Keratinocyte (primary cell): ENCODE results near the gene RNU2-63P. TPM values are rescaled to one million over a fixed set of nuclear protein-coding genes. Genes with fewer than 3 reads are reported as not detected.

ENCODE experiments used
- DNase-seq: peaks from one replicate; pipeline ENCODE4 v3.0.0-alpha.2; 2011; ENCODE audit warnings: low read depth, missing footprints, low spot score
- FAIRE-seq: peaks from 2 replicates; lab custom pipeline; 2011; peaks lifted over from hg19 to GRCh38; lab: Jason Lieb, UNC
- H2AFZ ChIP-seq: 2 replicates; pipeline ENCODE4 v1.6.0; 2012; ENCODE audit warnings: low read length, control low read depth, inconsistent platforms; ENCODE audit not compliant: control insufficient read depth
- H3K27ac ChIP-seq: 2 replicates; pipeline ENCODE4 v1.5.1; 2011; ENCODE audit warnings: low read length; ENCODE audit not compliant: control insufficient read depth, insufficient read depth
- H3K27me3 ChIP-seq: 3 replicates; pipeline ENCODE4 v1.6.0; 2011; ENCODE audit warnings: low read length; ENCODE audit not compliant: control insufficient read depth, insufficient read depth; ENCODE audit errors: extremely low read depth
- H3K36me3 ChIP-seq, 2 experiments: 2 replicates in 1 of 2; 3 replicates in 1 of 2; pipeline ENCODE4 v1.5.1; 2011; ENCODE audit warnings: low read length in 2 of 2, mild to moderate bottlenecking in 1 of 2; ENCODE audit not compliant: control insufficient read depth in 2 of 2, insufficient read depth in 2 of 2; ENCODE audit errors: extremely low read depth in 1 of 2
- H3K4me1 ChIP-seq: 3 replicates; pipeline ENCODE4 v1.5.1; 2011; ENCODE audit warnings: low read length; ENCODE audit not compliant: control insufficient read depth, insufficient read depth; ENCODE audit errors: extremely low read depth
- H3K4me2 ChIP-seq: 3 replicates; pipeline ENCODE4 v1.6.0; 2011; ENCODE audit warnings: low read depth, low read length; ENCODE audit not compliant: control insufficient read depth, insufficient read depth; ENCODE audit errors: extremely low read depth
- H3K4me3 ChIP-seq, 3 experiments: fragments of 200-600 bp in 1 of 3; sonication (generic) in 1 of 3; 2 replicates in 2 of 3; 3 replicates in 1 of 3; pipeline ENCODE4 v1.5.1; 2011 to 2016; ENCODE audit warnings: low read length in 3 of 3, mild to moderate bottlenecking in 3 of 3, control low read depth in 2 of 3, inconsistent platforms in 1 of 3, low read depth in 1 of 3, mixed read lengths in 1 of 3, mixed run types in 1 of 3, moderate library complexity in 1 of 3; ENCODE audit not compliant: control insufficient read depth in 2 of 3, insufficient read depth in 2 of 3; ENCODE audit errors: extremely low read depth in 1 of 3
- H3K79me2 ChIP-seq: 2 replicates; pipeline ENCODE4 v1.6.0; 2012; ENCODE audit warnings: low read length; ENCODE audit not compliant: control insufficient read depth, insufficient read depth
- H3K9ac ChIP-seq: 3 replicates; pipeline ENCODE4 v1.6.0; 2011; ENCODE audit warnings: low read length; ENCODE audit not compliant: control insufficient read depth, insufficient read depth; ENCODE audit errors: extremely low read depth
- H3K9me1 ChIP-seq: 3 replicates; pipeline ENCODE4 v1.6.0; 2011; ENCODE audit warnings: low read length; ENCODE audit not compliant: control insufficient read depth, insufficient read depth; ENCODE audit errors: extremely low read depth
- H3K9me3 ChIP-seq: 2 replicates; pipeline ENCODE4 v1.5.1; 2012; ENCODE audit warnings: low read depth, low read length; ENCODE audit not compliant: control insufficient read depth
- H4K20me1 ChIP-seq: 3 replicates; pipeline ENCODE4 v1.6.0; 2011; ENCODE audit warnings: low read length; ENCODE audit not compliant: control insufficient read depth, insufficient read depth; ENCODE audit errors: extremely low read depth
- EZH2 ChIP-seq: IDR thresholded peaks from one replicate; pipeline ENCODE4 v1.6.1; 2012; ENCODE audit warnings: inconsistent platforms, mild to moderate bottlenecking, low read length, moderate library complexity
- dilution Hi-C: fragments of 300-500 bp; cut with MboI; formaldehyde crosslinking; loops from one replicate; pipeline ENCODE4 v1.7.0; 2020; ENCODE audit warnings: low sequenced_read_pairs; ENCODE audit not compliant: extremely low pct_ligation_motif_present
- polyA minus RNA-seq, 3 experiments: library from RNA; depleted of rRNA, polyadenylated mRNA; stranded (reverse); fragments of >200 nt; gene quantifications; 1 replicate in 1 of 3; 2 replicates in 1 of 3; 3 replicates in 1 of 3; pipeline ENCODE4 v1.2.3, GENCODE V29; 2011
- polyA plus RNA-seq, 5 experiments: library from polyadenylated mRNA; depleted of rRNA in 3 of 5; stranded (reverse) in 3 of 5; stranded (forward) in 1 of 5; unstranded in 1 of 5; fragments of >200 nt; gene quantifications; 1 replicate in 1 of 5; 2 replicates in 3 of 5; 3 replicates in 1 of 5; pipeline versions ENCODE4 v1.2.1 to v1.2.3, GENCODE V29; 2011 to 2012; ENCODE audit warnings: missing spikeins in 2 of 5, low read depth in 1 of 5, low replicate concordance in 1 of 5
- TF ChIP-seq, protein P1 (sequence below), 3 experiments: IDR thresholded peaks in 1 of 3; conservative IDR thresholded peaks in 1 of 3; optimal IDR thresholded peaks in 1 of 3; 2 replicates in 2 of 3; 3 replicates in 1 of 3; pipeline versions ENCODE3 to v1.5.1; 2011; ENCODE audit warnings: low read length in 3 of 3, mild to moderate bottlenecking in 3 of 3, moderate library complexity in 2 of 3, control low read depth in 1 of 3, inconsistent platforms in 1 of 3; ENCODE audit not compliant: insufficient read depth in 2 of 3; ENCODE audit errors: extremely low read depth in 1 of 3

Gene RNU2-63P
- polyA plus RNA-seq: 2.4 TPM in 1 of 3 replicates, not detected in the others
- polyA plus RNA-seq (2011; ENCODE audit: low read depth): not detected
- not detected in 2 replicates for polyA plus RNA-seq (2011; cell fraction: cytosol; rRNA removed)
- not detected in 2 replicates for polyA plus RNA-seq (2011; cell fraction: nucleus; rRNA removed)
- not detected in 2 replicates for polyA plus RNA-seq (2012; ENCODE audit: low replicate concordance)
- not detected in 3 replicates for polyA minus RNA-seq
- polyA minus RNA-seq (2011; cell fraction: cytosol; rRNA and poly(A)+ RNA removed): 104 TPM
- polyA minus RNA-seq (2011; cell fraction: nucleus; rRNA and poly(A)+ RNA removed): not detected in 2 replicates

DNA sequence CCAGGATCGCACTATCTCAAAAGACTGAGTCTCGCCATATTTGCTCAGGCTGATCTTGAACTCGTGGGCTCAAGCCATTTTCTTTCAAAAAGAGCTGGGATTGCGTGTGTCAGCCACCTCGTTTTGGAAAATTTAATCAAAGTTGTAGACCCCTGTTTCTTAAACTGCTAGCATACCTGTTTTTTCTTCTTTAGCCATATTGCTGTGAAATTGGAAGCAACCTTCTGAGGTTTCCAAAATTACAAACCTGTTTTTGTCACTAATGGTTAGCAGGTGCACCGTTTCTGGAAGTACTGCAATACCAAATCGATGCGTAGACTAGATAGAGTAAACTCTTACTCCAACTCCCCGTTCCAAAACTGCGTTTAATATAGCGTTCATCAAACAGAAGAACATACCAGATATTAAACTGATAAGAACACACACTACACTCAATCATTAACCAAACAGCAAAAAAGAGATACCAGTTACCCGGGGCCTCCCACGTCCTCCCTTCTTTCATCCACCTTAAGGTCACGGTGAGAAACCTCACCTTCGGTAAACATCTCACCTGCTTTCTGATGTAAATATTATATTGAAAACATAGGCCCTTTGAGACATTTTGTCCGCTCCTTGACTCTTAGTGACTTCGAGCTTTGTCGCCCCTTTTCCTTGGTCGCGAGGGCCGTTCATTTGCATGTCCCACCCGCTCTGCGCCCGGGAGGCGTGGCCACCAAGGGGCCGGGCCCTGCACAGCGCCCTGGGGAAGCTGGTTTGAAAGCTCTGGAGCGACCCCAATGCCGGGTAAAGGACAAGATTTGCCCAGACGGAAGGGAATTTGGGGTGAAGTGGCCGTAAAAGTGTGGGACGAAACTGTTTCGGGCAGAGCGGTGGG, at the start of gene RNU2-63P:
RNU2-63P (minus strand) TSS at position 462 of the 874 bp plus-strand sequence.
- dilution Hi-C loops: no loop called here
- no peak for FAIRE-seq
- Histone ChIP-seq H4K20me1 (no peaks in the 10 kb centered on the region), H3K9me3 (no peaks in the 10 kb centered on the region), H3K36me3 (no peaks in the 10 kb centered on the region), H3K27ac (peak within 1 kb of the TSS; percentile 100), H3K9ac (peak within 1 kb of the TSS; percentile 98), H3K27me3 (no peaks in the 10 kb centered on the region), H2AFZ (peak within 1 kb of the TSS; percentile 91), H3K4me1 (no peaks in the 10 kb centered on the region), H3K4me3 (peak within 1 kb of the TSS; percentile 60 to 78 (median 75)), H3K9me1 (no peaks in the 10 kb centered on the region), H3K4me2 (peak within 1 kb of the TSS; percentile 90), H3K79me2 (no peaks in the 10 kb centered on the region)
- DNase-seq: peak; percentile 76
- TF ChIP-seq EZH2: no peak
- TF ChIP-seq, protein P1, sequence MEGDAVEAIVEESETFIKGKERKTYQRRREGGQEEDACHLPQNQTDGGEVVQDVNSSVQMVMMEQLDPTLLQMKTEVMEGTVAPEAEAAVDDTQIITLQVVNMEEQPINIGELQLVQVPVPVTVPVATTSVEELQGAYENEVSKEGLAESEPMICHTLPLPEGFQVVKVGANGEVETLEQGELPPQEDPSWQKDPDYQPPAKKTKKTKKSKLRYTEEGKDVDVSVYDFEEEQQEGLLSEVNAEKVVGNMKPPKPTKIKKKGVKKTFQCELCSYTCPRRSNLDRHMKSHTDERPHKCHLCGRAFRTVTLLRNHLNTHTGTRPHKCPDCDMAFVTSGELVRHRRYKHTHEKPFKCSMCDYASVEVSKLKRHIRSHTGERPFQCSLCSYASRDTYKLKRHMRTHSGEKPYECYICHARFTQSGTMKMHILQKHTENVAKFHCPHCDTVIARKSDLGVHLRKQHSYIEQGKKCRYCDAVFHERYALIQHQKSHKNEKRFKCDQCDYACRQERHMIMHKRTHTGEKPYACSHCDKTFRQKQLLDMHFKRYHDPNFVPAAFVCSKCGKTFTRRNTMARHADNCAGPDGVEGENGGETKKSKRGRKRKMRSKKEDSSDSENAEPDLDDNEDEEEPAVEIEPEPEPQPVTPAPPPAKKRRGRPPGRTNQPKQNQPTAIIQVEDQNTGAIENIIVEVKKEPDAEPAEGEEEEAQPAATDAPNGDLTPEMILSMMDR (optimal IDR thresholded peaks at IDR 0.05 in 1 of 3, IDR thresholded peaks at IDR 0.05 in 1 of 3, conservative IDR thresholded peaks at IDR 0.05 in 1 of 3; ENCODE audit: extremely low read depth in 1 of 3, insufficient read depth in 2 of 3, low read length in 3 of 3): no peak

DNA sequence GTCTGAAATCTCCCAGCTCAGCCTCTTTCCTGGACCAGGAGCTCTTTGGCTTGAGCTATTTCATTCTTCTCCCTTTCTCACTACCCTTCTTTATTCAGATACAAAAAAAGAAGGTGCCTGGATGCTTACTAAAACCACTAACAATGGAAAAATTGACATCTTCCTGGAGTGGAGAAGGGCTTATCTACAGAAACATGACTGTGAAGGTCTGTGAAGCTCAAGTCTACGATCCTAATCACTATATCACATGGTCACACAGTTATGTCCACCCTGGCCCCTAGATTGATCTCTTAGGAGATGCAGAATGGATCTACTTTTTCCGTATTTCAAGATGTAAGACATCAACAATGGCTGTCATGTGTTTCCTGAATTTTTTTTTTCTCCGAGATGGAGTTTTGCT, 44.9 kb upstream of the RNU2-63P start:
- DNase-seq (no peak), FAIRE-seq (no peak)
- no peak for TF ChIP-seq EZH2
- TF ChIP-seq, protein P1 (optimal IDR thresholded peaks at IDR 0.05 in 1 of 3, IDR thresholded peaks at IDR 0.05 in 1 of 3, conservative IDR thresholded peaks at IDR 0.05 in 1 of 3; ENCODE audit: extremely low read depth in 1 of 3, insufficient read depth in 2 of 3, low read length in 3 of 3): no peak
- H3K27ac ChIP-seq: no peak overlapping the region
- H2AFZ ChIP-seq: no peak overlapping the region
- no peaks in the 10 kb centered on the region for H3K9me3 ChIP-seq
- no peak overlapping the region for H3K9ac ChIP-seq
- H3K79me2 ChIP-seq: no peaks in the 10 kb centered on the region
- no peak overlapping the region for H3K4me3 ChIP-seq
- no peak overlapping the region for H3K4me2 ChIP-seq
- H3K9me1 ChIP-seq: no peaks in the 10 kb centered on the region
- no peaks in the 10 kb centered on the region for H3K27me3 ChIP-seq
- H3K4me1 ChIP-seq: peaks cover under 1% of the 10 kb centered on the region
- H3K36me3 ChIP-seq: no peaks in the 10 kb centered on the region
- dilution Hi-C loops: no loop called here
- H4K20me1 ChIP-seq: no peaks in the 10 kb centered on the region
